HepG2 (cell line): ENCODE measurements around the gene SFI1. TPM values are rescaled to one million over a fixed set of nuclear protein-coding genes. Genes with fewer than 3 reads are reported as not detected.

Experiments used
- ATAC-seq: fragments of 200-7000 bp; cut with Tn5 transposase; 3 replicates; pipeline ENCODE4 v1.9.1; 2020; ENCODE audit warnings: mild to moderate bottlenecking, moderate library complexity
- BruUV-seq: library from RNA; stranded (reverse); fragments of 400-500 nt; replicated peaks from 2 replicates; lab custom pipeline; 2021; lab: Mats Ljungman, UMichigan
- CTCF ChIA-PET: fragments of 300-600 bp; formaldehyde crosslinking; extraction: SDS; loops from one replicate; lab custom pipeline; 2021; ENCODE audit warnings: low total read pairs, inconsistent platforms, low intra/inter-chr PET ratio; lab: Yijun Ruan, JAX
- POLR2A ChIA-PET: fragments of 350-600 bp; sonication (Branson Sonifier 250); formaldehyde crosslinking; loops from one replicate; lab custom pipeline; 2020; ENCODE audit warnings: antibody characterized with exemption, inconsistent platforms; lab: Yijun Ruan, JAX
- DNase-seq: peaks from one replicate; pipeline ENCODE4 v3.0.0-alpha.2; 2015; ENCODE audit warnings: low spot score
- FAIRE-seq: peaks from 3 replicates; lab custom pipeline; 2011; peaks lifted over from hg19 to GRCh38; lab: Jason Lieb, UNC
- H2AFZ ChIP-seq: one replicate; pipeline ENCODE4 v1.6.1; 2011; ENCODE audit warnings: low read length, inconsistent platforms
- H3K27ac ChIP-seq: fragments of 300-600 bp; 3 replicates; pipeline ENCODE4 v1.8.0; 2011; ENCODE audit warnings: mixed run types, mild to moderate bottlenecking, mixed read lengths, low read length, inconsistent platforms; ENCODE audit not compliant: insufficient read depth; ENCODE audit errors: extremely low read length
- H3K27me3 ChIP-seq, 2 experiments: fragments of 200-600 bp in 1 of 2; 2 replicates in 1 of 2; 3 replicates in 1 of 2; pipeline versions ENCODE4 v1.6.0 to v1.8.0; 2011; ENCODE audit warnings: low read length in 2 of 2, mild to moderate bottlenecking in 2 of 2, moderate library complexity in 2 of 2, inconsistent platforms in 1 of 2; ENCODE audit not compliant: insufficient read depth in 2 of 2, control insufficient read depth in 1 of 2
- H3K36me3 ChIP-seq, 2 experiments: fragments of 200-600 bp in 1 of 2; replicated peaks in 1 of 2; 2 replicates in 1 of 2; 3 replicates in 1 of 2; pipeline versions ENCODE4 v1.5.1 to v1.8.0; 2011; ENCODE audit warnings: low read length in 2 of 2, inconsistent platforms in 1 of 2; ENCODE audit not compliant: insufficient read depth in 2 of 2, control insufficient read depth in 1 of 2
- H3K4me1 ChIP-seq: 2 replicates; pipeline ENCODE4 v1.5.1; 2012; ENCODE audit warnings: low read length, inconsistent platforms; ENCODE audit not compliant: insufficient read depth
- H3K4me2 ChIP-seq: 2 replicates; pipeline ENCODE4 v1.6.0; 2011; ENCODE audit warnings: low read depth, low read length, inconsistent platforms
- H3K4me3 ChIP-seq, 3 experiments: fragments of 200-600 bp in 1 of 3; sonication (generic), shearing (Covaris generic) in 1 of 3; replicated peaks in 1 of 3; 2 replicates each; pipeline ENCODE4 v1.5.1; 2011 to 2016; ENCODE audit warnings: low read length in 3 of 3, inconsistent platforms in 2 of 3, low read depth in 2 of 3, mild to moderate bottlenecking in 2 of 3, control low read depth in 1 of 3, mixed read lengths in 1 of 3; ENCODE audit not compliant: insufficient read depth in 1 of 3
- H3K79me2 ChIP-seq: one replicate; pipeline ENCODE4 v1.6.1; 2011; ENCODE audit warnings: low read length, inconsistent platforms; ENCODE audit not compliant: insufficient read depth
- H3K9ac ChIP-seq: 2 replicates; pipeline ENCODE4 v1.6.0; 2011; ENCODE audit warnings: mild to moderate bottlenecking, low read depth, low read length, inconsistent platforms; ENCODE audit not compliant: insufficient read depth
- H3K9me3 ChIP-seq: 2 replicates; pipeline ENCODE4 v1.5.1; 2012; ENCODE audit warnings: mild to moderate bottlenecking, low read length
- H4K20me1 ChIP-seq: 2 replicates; pipeline ENCODE4 v1.6.0; 2011; ENCODE audit warnings: inconsistent platforms, mild to moderate bottlenecking, low read length, moderate library complexity; ENCODE audit not compliant: insufficient read depth
- ARID4A ChIP-seq: sonication (generic); formaldehyde crosslinking; IDR thresholded peaks from 2 replicates; pipeline ENCODE4 v1.5.0; 2020; ENCODE audit warnings: mild to moderate bottlenecking, missing genetic modification reagents, borderline replicate concordance
- REST ChIP-seq, 2 experiments: IDR thresholded peaks; 2 replicates each; pipeline ENCODE4 v1.6.1; 2011 to 2012; ENCODE audit warnings: low read length in 2 of 2, borderline replicate concordance in 1 of 2, low read depth in 1 of 2, mild to moderate bottlenecking in 1 of 2, moderate library complexity in 1 of 2
- SUZ12 ChIP-seq: fragments of 150-350 bp; IDR thresholded peaks from 2 replicates; pipeline ENCODE4 v1.6.1; 2014; ENCODE audit warnings: low read depth, low read length
- WGBS: methylation state at CpG from one replicate; pipeline ENCODE4 v1.1.6; 2017; ENCODE audit warnings: low lambda C conversion rate; 5-methylcytosine and 5-hydroxymethylcytosine counted together
- in situ Hi-C: cut with HindIII; loops from 2 replicates; pipeline ENCODE4 v1.10.0; 2017; ENCODE audit warnings: low pct_unique_long_range_greater_than_20kb; ENCODE audit not compliant: extremely low pct_ligation_motif_present
- intact Hi-C: fragments of 100-400 bp; cut with micrococcal nuclease; formaldehyde crosslinking; loops from one replicate; pipeline ENCODE4 v1.10.0; 2022; ENCODE audit not compliant: unreplicated experiment
- polyA plus RNA-seq, 8 experiments: library from polyadenylated mRNA; depleted of rRNA in 3 of 8; stranded (reverse) in 7 of 8; unstranded in 1 of 8; fragments of >200 nt; fragmentation: Illumina TruSeq in 4 of 8; extraction: Trizol in 4 of 8; gene quantifications; 2 replicates each; pipeline versions ENCODE4 v1.2.1 to v1.2.3, GENCODE V29; 2011 to 2016; ENCODE audit warnings: low read depth in 4 of 8, missing spikeins in 1 of 8, mixed read lengths in 1 of 8; ENCODE audit not compliant: insufficient read depth in 1 of 8
- total RNA-seq, 5 experiments: library from RNA; depleted of rRNA; stranded (reverse); fragments of >200 nt; fragmentation: Illumina TruSeq; extraction: Trizol; gene quantifications; 2 replicates each; pipeline ENCODE4 v1.2.3, GENCODE V29; 2016; ENCODE audit warnings: low read depth in 1 of 5

SFI1 gene
- total and polyA plus RNA-seq, 2 of the 13 experiments (the other 11 are each of a cell fraction or from before 2014, with no cell fraction given): 20.5 to 40.1 TPM

- TF ChIP-seq REST (IDR thresholded peaks at IDR 0.05; ENCODE audit: borderline replicate concordance in 1 of 2, low read depth in 1 of 2, low read length in 2 of 2): no peak
- TF ChIP-seq SUZ12: no peak
Measured at GRCh38 chr22:31561238-31561887, 65.0 kb downstream of the SFI1 start (continued).

- no peak overlapping the region for H3K4me2 ChIP-seq
- no TSS peak for BruUV-seq
- H3K9ac ChIP-seq: no peak overlapping the region
- FAIRE-seq (no peak), DNase-seq (no peak), ATAC-seq (no peak)
- H3K9me3 ChIP-seq: no peaks in the 10 kb centered on the region
- whole genome bisulfite sequencing: 92% methylated on average over 2 of the region's 2 CpGs
- CTCF ChIA-PET: interaction anchor here (1.2 to 3.5 kb wide), 2 partner anchors 69 to 72 kb away, joined by 6 to 30 read pairs; no protein-coding TSS in a partner anchor
- H3K4me1 ChIP-seq: peaks cover 12% of the 10 kb centered on the region
- intact Hi-C loops (loop anchor here (1.0 to 5.0 kb wide), 2 partner anchors 40 to 72 kb away; no protein-coding TSS in a partner anchor), in situ Hi-C loops (loop anchor here (5.0 to 25.0 kb wide), 2 partner anchors 50 to 400 kb away; no protein-coding TSS in a partner anchor)
- H4K20me1 ChIP-seq: no peaks in the 10 kb centered on the region
- H3K79me2 ChIP-seq: no peaks in the 10 kb centered on the region
- no peak overlapping the region for H3K4me3 ChIP-seq
- no peaks in the 10 kb centered on the region for H3K27me3 ChIP-seq
- POLR2A ChIA-PET: interaction anchor here (1.0 kb wide), 1 partner anchor 57 kb away, joined by 3 read pairs; no protein-coding TSS in a partner anchor
- no peak overlapping the region for H3K27ac ChIP-seq
- H2AFZ ChIP-seq: no peak overlapping the region
- H3K36me3 ChIP-seq: peaks cover 0 to 7% of the 10 kb centered on the region in 2 experiments; a peak in 1 of 5 replicates
- TF ChIP-seq ARID4A (CRISPR knock-in tag): no peak
Measured at GRCh38 chr22:31561970-31562369, 65.6 kb downstream of the SFI1 start.
